Effector CD4-positive, alpha-beta T cell (primary cell): ENCODE data around the gene CARD19.
"Not testable (repeated sequence)": the region's sequence is repeated elsewhere in the genome, so short reads cannot be mapped to it uniquely, and the experiment has no call there.

Experiments used
- DNase-seq: peaks from one replicate; pipeline ENCODE4 v3.0.0-alpha.2; 2020

The CARD19 gene

GRCh38 chr9:93089024-93089423 lies 7.0 kb upstream of the CARD19 start:
- no peak for DNase-seq

GRCh38 chr9:93089481-93089991 lies 6.5 kb upstream of the CARD19 start:
- DNase-seq, result no peak

- no peak for DNase-seq
Measured at GRCh38 chr9:93090091-93090655, 5.8 kb upstream of the CARD19 start.

GRCh38 chr9:93091056-93091452 lies 5.0 kb upstream of the CARD19 start:
- DNase-seq, result no peak

GRCh38 chr9:93091453-93092081 lies 4.5 kb upstream of the CARD19 start:
- DNase-seq, result no peak

GRCh38 chr9:93092251-93092991 lies 3.6 kb upstream of the CARD19 start:
- no peak for DNase-seq

- DNase-seq, result no peak
Measured at GRCh38 chr9:93093127-93093876, 2.7 kb upstream of the CARD19 start.

DNA sequence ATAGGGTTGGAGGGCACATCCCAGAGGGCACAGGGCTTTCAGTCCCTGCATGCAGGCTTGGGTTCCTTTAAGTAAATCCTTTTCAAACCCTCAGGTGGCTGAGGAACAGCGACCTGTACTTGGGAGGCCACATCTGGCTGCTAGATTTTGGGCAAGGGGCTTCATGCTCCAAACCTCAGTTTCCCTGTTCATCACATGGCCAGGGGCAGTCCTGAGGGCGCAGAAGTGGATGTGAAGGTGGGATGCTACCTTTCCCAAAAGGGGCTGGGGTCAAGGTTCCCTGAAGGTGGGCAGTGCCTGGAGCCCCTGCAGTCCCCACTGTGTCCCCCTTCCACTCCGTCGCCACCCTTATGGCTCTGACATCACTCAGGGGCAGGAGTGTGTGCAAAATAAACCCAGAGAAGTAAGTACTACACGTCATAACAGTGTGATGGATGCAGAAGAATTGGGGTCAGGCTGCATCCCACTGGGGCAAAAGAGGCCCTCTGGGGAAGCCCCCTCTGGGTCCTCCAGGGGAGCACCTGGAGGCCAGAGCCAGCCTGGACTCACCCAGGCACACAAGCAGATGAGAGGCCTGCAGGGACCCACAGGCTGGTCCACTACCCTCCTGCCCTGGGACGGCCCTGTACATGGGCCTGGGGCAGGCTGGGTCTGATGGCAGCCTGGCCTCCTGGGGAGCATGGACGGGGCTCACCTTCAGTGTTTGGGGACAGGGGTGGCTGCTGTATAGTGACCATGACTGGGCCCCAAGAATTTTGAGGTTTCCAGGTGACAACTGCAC lies 1.9 kb upstream of the CARD19 start:
- no peak for DNase-seq

GRCh38 chr9:93094658-93095204 lies 1.3 kb upstream of the CARD19 start:
- no peak for DNase-seq

DNA sequence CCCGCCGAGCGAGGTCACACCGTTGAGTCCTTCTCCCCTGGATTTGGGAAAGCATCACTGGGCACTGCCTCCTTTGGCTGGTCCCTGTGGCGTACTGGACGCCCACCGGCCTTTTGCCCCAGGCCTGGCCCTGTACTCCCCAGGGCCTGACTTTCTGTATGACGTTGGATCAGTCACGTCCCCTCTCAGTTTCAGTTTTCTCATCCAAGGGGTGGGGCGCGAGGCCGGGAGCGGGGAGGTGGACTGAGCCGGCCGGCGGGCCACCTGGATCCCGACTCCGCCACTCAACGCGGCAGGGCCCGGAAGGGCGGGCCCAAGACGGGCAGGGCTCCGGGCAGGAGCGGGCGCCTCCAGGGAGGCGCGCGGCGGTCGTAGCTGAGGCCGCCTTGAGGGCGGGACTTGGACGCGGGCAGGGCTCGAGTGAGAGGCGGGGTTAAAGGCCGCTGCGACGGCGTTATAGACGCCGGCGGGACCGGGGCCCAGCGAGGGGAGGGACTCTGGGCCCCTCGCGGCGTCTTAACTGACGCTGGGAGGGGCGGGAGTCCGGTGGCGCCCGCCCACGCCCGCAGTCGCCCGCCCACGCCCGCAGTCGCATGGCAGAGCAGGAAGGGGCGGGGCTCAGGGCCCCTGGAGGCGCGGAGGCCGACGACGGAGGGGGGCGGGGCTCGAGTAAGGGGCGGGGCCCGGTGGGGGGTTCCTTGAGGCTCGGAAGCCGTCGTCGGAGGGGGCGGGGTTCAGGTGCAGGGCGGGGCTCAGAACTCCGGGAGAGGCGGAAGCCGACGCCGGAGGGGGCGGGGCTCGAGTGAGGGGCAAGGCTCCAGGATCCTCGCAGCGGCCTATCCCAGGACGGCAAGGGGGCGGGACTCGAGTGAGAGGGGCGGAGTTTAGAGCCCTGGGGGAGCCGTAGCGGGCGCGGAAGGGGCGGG lies 549 bp upstream of the CARD19 start:
- DNase-seq, result peak; percentile 100

GRCh38 chr9:93096811-93097382 lies 880 bp downstream of the CARD19 start:
- no peak for DNase-seq

GRCh38 chr9:93097511-93098201 lies 1.6 kb downstream of the CARD19 start:
- DNase-seq, result no peak

- DNase-seq, result peak; percentile 47
Measured at GRCh38 chr9:93098236-93098946, 2.4 kb downstream of the CARD19 start.

- DNase-seq, result no peak
Measured at GRCh38 chr9:93099551-93100275, 3.7 kb downstream of the CARD19 start.

GRCh38 chr9:93100276-93100636 lies 4.2 kb downstream of the CARD19 start:
- DNase-seq, result no peak

GRCh38 chr9:93101086-93101485 lies 5.1 kb downstream of the CARD19 start:
- DNase-seq, result not testable (repeated sequence)

GRCh38 chr9:93105620-93106019 lies 9.6 kb downstream of the CARD19 start:
- DNase-seq, result no peak

DNA sequence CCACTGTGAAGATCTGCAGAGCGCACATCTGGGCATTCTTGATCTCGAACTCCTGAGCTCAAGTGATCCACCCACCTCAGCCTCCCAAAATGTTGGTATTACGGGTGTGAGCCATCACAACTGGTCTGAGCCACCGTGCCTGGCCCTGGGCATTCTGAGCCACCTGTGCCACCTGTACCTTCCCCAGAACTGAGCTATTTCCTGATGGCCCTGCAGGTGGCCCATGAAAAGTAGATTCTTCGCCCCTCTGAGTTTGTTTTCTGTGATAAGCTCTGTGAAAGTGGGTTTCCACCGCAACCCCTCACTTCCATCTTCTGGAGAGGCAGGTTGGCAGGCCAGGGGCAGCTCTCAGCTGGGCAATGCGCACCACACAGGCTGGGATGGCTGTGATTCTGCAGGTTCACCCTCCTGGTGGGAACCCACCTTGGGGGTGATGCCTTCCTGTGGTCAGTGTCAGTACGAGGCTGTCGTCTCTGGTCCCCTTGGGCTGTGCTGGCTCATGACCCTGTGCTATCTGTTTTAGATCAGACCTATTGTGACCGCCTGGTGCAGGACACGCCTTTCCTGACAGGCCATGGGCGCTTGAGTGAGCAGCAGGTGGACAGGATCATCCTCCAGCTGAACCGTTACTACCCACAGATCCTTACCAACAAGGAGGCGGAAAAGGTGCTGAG lies 11.3 kb downstream of the CARD19 start:
- DNase-seq, result no peak
